Measurements from ENCODE around the gene TERB2. TPM values are rescaled to one million over a fixed set of nuclear protein-coding genes. Genes with fewer than 3 reads are reported as not detected.
"Not testable (repeated sequence)": the region's sequence is repeated elsewhere in the genome, so short reads cannot be mapped to it uniquely, and the experiment has no call there.

TERB2 gene
- total RNA-seq, 1 experiment from 2014 or later, result not detected

- DNase-seq (ENCODE audit: low spot score), result not testable (repeated sequence)
Measured at GRCh38 chr15:45001180-45001579, 44.7 kb downstream of the TERB2 start.

DNA sequence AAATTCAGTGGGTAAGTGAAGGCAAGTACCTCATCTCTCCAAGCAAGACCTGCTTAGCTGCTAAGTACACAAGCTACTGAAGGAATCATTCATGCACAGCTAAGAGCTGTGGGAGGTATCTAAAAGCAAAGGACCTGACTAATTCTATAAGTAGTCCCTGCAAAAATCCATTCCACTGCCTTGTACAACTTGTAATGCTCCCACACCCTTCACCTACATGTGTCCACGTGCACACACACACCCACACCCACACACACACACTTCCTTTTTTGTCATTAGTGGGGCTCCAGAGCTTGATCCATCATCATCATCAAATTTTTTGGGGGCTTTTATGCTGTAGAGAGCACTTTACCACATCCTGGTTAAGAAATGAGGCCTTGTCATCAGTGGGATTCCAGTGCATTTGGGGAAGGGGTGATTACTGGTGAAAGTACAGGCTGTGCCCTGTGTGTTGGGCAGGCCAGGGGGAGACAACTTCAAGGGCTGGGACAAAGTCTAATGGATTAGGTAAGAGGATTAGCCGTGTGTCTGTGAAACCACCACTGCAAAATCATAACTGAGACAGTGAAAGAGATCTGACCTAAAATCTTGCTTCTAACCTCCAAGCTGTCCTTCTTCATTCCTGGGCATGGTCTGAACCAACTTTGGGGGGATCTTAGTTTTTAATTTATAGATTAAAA is 47.4 kb downstream of the TERB2 start:
- not testable (repeated sequence) for DNase-seq (ENCODE audit: low spot score)

GRCh38 chr15:45004590-45005175 is 48.2 kb downstream of the TERB2 start:
- DNase-seq (ENCODE audit: low spot score), result not testable (repeated sequence)

- DNase-seq (ENCODE audit: low spot score), result no peak
Measured at GRCh38 chr15:45009046-45009445, 52.6 kb downstream of the TERB2 start.

- DNase-seq (ENCODE audit: low spot score), result not testable (repeated sequence)
Measured at GRCh38 chr15:45015114-45015513, 58.6 kb downstream of the TERB2 start.

DNA sequence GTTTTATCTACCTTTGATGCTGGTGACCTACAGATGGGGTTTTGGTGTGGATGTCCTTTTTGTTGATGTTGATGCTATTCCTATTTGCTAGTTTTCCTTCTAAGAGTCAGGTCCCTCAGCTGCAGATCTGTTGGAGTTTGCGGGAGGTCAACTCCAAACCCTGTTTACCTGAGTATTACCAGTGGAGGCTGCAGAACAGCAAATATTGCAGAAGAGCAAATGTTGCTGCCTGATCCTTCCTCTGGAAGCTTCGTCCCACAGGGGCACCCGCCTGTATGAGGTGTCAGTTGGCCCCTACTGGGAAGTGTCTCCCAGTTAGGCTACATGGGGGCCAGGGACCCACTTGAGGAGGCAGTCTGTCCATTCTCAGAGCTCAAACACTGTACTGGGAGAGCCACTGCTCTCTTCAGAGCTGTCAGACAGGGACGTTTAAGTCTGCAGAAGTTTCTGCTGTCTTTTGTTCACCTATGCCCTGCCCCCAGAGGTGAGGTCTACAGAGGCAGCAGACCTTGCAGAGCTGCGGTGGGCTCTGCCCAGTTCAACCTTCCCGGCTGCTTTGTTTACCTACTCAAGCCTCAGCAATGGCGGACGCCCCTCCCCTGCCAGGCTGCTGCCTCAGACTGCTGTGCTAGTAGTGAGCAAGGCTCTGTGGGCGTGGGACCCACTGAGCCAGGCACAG is 63.9 kb downstream of the TERB2 start:
- DNase-seq (ENCODE audit: low spot score), result not testable (repeated sequence)

DNA sequence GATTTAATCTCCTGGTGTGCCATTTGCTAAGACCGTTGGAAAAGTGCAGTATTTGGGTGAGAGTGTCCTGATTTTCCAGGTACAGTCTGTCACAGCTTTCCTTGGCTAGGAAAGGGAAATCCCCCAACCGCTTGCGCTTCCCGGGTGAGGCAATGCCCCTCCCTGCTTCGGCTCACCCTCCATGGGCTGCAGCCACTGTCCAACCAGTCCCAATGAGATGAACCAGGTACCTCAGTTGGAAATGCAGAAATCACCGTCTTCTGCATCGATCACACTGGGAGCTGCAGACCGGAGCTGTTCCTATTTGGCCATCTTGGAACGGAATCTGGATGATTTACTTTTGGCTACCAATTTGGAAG is 64.4 kb downstream of the TERB2 start:
- DNase-seq (ENCODE audit: low spot score), result not testable (repeated sequence)

DNA sequence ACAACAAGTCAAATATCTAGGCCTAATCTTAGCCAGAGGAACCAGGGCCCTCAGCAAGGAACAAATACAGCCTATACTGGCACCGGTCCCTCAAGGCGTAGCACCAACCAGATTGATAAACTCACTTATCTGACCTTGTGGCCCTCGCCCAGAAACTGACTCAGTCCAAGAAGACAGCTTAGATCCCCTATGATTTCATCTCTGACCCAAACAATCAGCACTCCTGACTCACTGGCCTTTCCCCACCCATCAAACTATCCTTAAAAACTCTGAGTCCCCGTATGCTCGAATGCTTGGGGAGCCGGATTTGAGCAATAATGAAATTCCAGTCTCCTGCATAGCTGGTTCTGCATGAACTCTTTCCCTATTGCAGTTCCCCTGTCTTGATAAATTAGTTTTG is 64.9 kb downstream of the TERB2 start:
- peak; percentile 5 for DNase-seq (ENCODE audit: low spot score)

- DNase-seq (ENCODE audit: low spot score), result peak; percentile 79
Measured at GRCh38 chr15:45022871-45023658, 66.6 kb downstream of the TERB2 start, which contains the start of gene SORD. SORD (plus strand) TSS chr15:45023195; CDS start chr15:45023284, 89 bp downstream.

- peak; percentile 5 for DNase-seq (ENCODE audit: low spot score)
Measured at GRCh38 chr15:45023659-45024225, 67.3 kb downstream of the TERB2 start.

DNA sequence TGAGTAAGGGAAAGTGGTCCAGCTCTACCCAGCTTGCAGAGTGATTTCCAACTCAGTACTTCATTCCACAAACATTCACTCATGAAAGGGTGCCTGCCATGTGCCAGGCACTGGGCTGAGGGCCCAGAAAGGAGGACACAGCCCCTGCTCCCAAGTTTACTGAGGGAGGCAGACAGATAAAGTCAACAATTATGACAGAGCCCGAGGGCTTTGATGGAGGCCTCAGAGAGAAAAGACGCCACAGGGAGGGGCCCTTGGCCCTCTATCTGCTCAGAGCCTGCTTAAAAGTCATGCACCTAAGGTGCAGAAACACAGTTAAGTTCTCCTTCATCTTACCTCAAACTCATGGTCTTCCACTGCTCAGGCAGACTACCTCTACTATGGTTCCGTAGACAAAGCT is 68.2 kb downstream of the TERB2 start:
- not testable (repeated sequence) for DNase-seq (ENCODE audit: low spot score)

- not testable (repeated sequence) for DNase-seq (ENCODE audit: low spot score)
Measured at GRCh38 chr15:45025627-45026026, 69.1 kb downstream of the TERB2 start.

- no peak for DNase-seq (ENCODE audit: low spot score)
Measured at GRCh38 chr15:45026651-45027190, 70.2 kb downstream of the TERB2 start.

DNA sequence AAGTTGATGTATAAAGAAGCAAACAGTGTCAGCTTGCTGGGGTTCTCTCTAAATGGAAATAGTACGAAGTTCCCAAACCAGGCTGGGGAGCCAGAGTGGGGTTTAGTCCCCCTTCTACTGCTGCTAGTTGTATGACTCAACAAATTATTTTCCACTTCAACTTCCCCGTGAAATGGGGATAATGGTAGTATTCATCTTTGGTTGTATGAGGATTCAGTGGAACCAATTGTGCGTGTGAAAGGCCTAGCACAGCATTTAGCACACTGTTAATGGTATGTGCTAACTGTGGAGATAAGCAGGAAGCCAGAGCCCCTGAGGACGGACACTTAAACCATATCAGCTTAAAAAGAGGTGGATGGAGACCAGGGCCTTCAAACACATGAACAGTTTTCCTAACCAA is 70.7 kb downstream of the TERB2 start:
- DNase-seq (ENCODE audit: low spot score), result no peak

Other genes with a start within 250 kb of the TERB2 start
- gene PATL2, start 245.4 kb upstream of the TERB2 start, total RNA-seq (2014; rRNA removed; shearing (Covaris generic)), result not detected in 2 replicates
- 2,498 and 2,773 TPM in 2 replicates for gene B2M, start 245.2 kb upstream of the TERB2 start, total RNA-seq (2014; rRNA removed; shearing (Covaris generic))
- 16.4 and 16.5 TPM in 2 replicates for gene TRIM69, start 220.2 kb upstream of the TERB2 start, total RNA-seq (2014; rRNA removed; shearing (Covaris generic))
- 24.0 and 27.6 TPM in 2 replicates for gene SORD, start 66.5 kb downstream of the TERB2 start, total RNA-seq (2014; rRNA removed; shearing (Covaris generic))
- gene DUOX2, start 157.5 kb downstream of the TERB2 start, total RNA-seq (2014; rRNA removed; shearing (Covaris generic)), result 0.17 TPM in 1 of 2 replicates, not detected in the other
- gene DUOXA2, start 157.6 kb downstream of the TERB2 start, total RNA-seq (2014; rRNA removed; shearing (Covaris generic)), result not detected in 2 replicates
- gene DUOXA1, start 173.2 kb downstream of the TERB2 start, total RNA-seq (2014; rRNA removed; shearing (Covaris generic)), result not detected in 2 replicates
- gene DUOX1, start 173.3 kb downstream of the TERB2 start, total RNA-seq (2014; rRNA removed; shearing (Covaris generic)), result not detected in 2 replicates
- gene SHF, start 231.3 kb downstream of the TERB2 start, total RNA-seq (2014; rRNA removed; shearing (Covaris generic)), result 0.38 TPM in 1 of 2 replicates, not detected in the other